T-helper 1 cell treated with Interleukin-12 subunit alpha and Interleukin-12 subunit beta and Interleukin-4 antibody, amounts not matched to agents 30 μg/mL and 1 μg/mL, for 36 hours (primary cell): ENCODE measurements around the gene ZNF579.

Experiments
- H3K27ac Mint-ChIP-seq: one replicate; pipeline ENCODE4 v1.8.0; 2021; ENCODE audit warnings: mild to moderate bottlenecking, mixed read lengths
- H3K27me3 Mint-ChIP-seq: one replicate; pipeline ENCODE4 v1.8.0; 2021; ENCODE audit warnings: low read depth, mixed read lengths
- H3K36me3 Mint-ChIP-seq: one replicate; pipeline ENCODE4 v1.8.0; 2021; ENCODE audit warnings: low read depth, mixed read lengths
- H3K4me1 Mint-ChIP-seq: one replicate; pipeline ENCODE4 v1.8.0; 2021; ENCODE audit warnings: low read depth, mixed read lengths
- H3K4me3 Mint-ChIP-seq: one replicate; pipeline ENCODE4 v1.8.0; 2021; ENCODE audit warnings: mild to moderate bottlenecking, moderate library complexity, mixed read lengths
- H3K9me3 Mint-ChIP-seq: one replicate; pipeline ENCODE4 v1.8.0; 2021; ENCODE audit warnings: mixed read lengths

Gene ZNF579

GRCh38 chr19:55580628-55581144 is at the start of gene ZNF579:
Gene ZNF579 (minus strand): TSS chr19:55580848. CDS start chr19:55579639, 1,209 bp downstream.
- Mint-ChIP-seq H3K4me3 (peak within 1 kb of the TSS; percentile 88), H3K9me3 (no peaks in the 10 kb centered on the region), H3K27ac (peak within 1 kb of the TSS; percentile 80), H3K4me1 (peaks cover 21% of the 10 kb centered on the region), H3K27me3 (peaks cover 16% of the 10 kb centered on the region), H3K36me3 (peaks cover 11% of the 10 kb centered on the region)

GRCh38 chr19:55626350-55626749 is 45.7 kb upstream of the ZNF579 start:
- Mint-ChIP-seq H3K4me3 (peak overlapping the region; percentile 75), H3K27me3 (peaks cover 5% of the 10 kb centered on the region), H3K9me3 (no peaks in the 10 kb centered on the region), H3K4me1 (peaks cover 34% of the 10 kb centered on the region), H3K36me3 (peaks cover 3% of the 10 kb centered on the region), H3K27ac (peak overlapping the region; percentile 90)

- peaks cover 5% of the 10 kb centered on the region for H3K27me3 Mint-ChIP-seq
- H3K4me3 Mint-ChIP-seq: peak overlapping the region; percentile 91
- peak overlapping the region; percentile 97 for H3K27ac Mint-ChIP-seq
- H3K9me3 Mint-ChIP-seq: no peaks in the 10 kb centered on the region
- H3K36me3 Mint-ChIP-seq: peaks cover 10% of the 10 kb centered on the region
- peaks cover 38% of the 10 kb centered on the region for H3K4me1 Mint-ChIP-seq
These were observed 44.3 kb upstream of the ZNF579 start for GRCh38 chr19:55625004-55625326.

- H3K27me3 Mint-ChIP-seq: peaks cover 5% of the 10 kb centered on the region
- H3K4me1 Mint-ChIP-seq: peaks cover 38% of the 10 kb centered on the region
- H3K27ac Mint-ChIP-seq: peak within 1 kb of the TSS; percentile 97
- peak within 1 kb of the TSS; percentile 91 for H3K4me3 Mint-ChIP-seq
- peaks cover 12% of the 10 kb centered on the region for H3K36me3 Mint-ChIP-seq
- no peaks in the 10 kb centered on the region for H3K9me3 Mint-ChIP-seq
These were observed 43.7 kb upstream of the ZNF579 start, which contains the start of gene ZNF784 for GRCh38 chr19:55624109-55625003. Gene ZNF784 (minus strand): TSS chr19:55624566. CDS start chr19:55624561, 5 bp downstream.

- peaks cover 13% of the 10 kb centered on the region for H3K36me3 Mint-ChIP-seq
- H3K9me3 Mint-ChIP-seq: no peaks in the 10 kb centered on the region
- H3K27me3 Mint-ChIP-seq: peaks cover 5% of the 10 kb centered on the region
- peaks cover 38% of the 10 kb centered on the region for H3K4me1 Mint-ChIP-seq
- H3K27ac Mint-ChIP-seq: no peak overlapping the region
- H3K4me3 Mint-ChIP-seq: no peak overlapping the region
These were observed 42.9 kb upstream of the ZNF579 start for GRCh38 chr19:55623561-55623960.

- Mint-ChIP-seq H3K9me3 (no peaks in the 10 kb centered on the region), H3K27me3 (peaks cover 4% of the 10 kb centered on the region), H3K27ac (peak overlapping the region; percentile 18), H3K36me3 (peaks cover 14% of the 10 kb centered on the region), H3K4me3 (no peak overlapping the region), H3K4me1 (peaks cover 38% of the 10 kb centered on the region)
These were observed 42.5 kb upstream of the ZNF579 start for GRCh38 chr19:55623130-55623529.

- no peaks in the 10 kb centered on the region for H3K9me3 Mint-ChIP-seq
- no peak overlapping the region for H3K4me3 Mint-ChIP-seq
- H3K4me1 Mint-ChIP-seq: peaks cover 34% of the 10 kb centered on the region
- H3K27me3 Mint-ChIP-seq: no peaks in the 10 kb centered on the region
- H3K27ac Mint-ChIP-seq: no peak overlapping the region
- peaks cover 15% of the 10 kb centered on the region for H3K36me3 Mint-ChIP-seq
These were observed 41.8 kb upstream of the ZNF579 start for GRCh38 chr19:55622242-55622969.

- Mint-ChIP-seq H3K27ac (no peak overlapping the region), H3K36me3 (peaks cover 19% of the 10 kb centered on the region), H3K27me3 (no peaks in the 10 kb centered on the region), H3K4me3 (no peak overlapping the region), H3K9me3 (no peaks in the 10 kb centered on the region), H3K4me1 (peaks cover 29% of the 10 kb centered on the region)
These were observed 41.1 kb upstream of the ZNF579 start for GRCh38 chr19:55621673-55622231.

GRCh38 chr19:55621205-55621672 is 40.6 kb upstream of the ZNF579 start:
- Mint-ChIP-seq H3K36me3 (peaks cover 21% of the 10 kb centered on the region), H3K9me3 (no peaks in the 10 kb centered on the region), H3K27me3 (no peaks in the 10 kb centered on the region), H3K27ac (no peak overlapping the region), H3K4me3 (no peak overlapping the region), H3K4me1 (peaks cover 23% of the 10 kb centered on the region)

GRCh38 chr19:55620410-55621204 is 40.0 kb upstream of the ZNF579 start:
- Mint-ChIP-seq H3K4me1 (peaks cover 19% of the 10 kb centered on the region), H3K27me3 (no peaks in the 10 kb centered on the region), H3K27ac (no peak overlapping the region), H3K36me3 (peaks cover 21% of the 10 kb centered on the region), H3K9me3 (no peaks in the 10 kb centered on the region), H3K4me3 (no peak overlapping the region)

GRCh38 chr19:55619286-55619685 is 38.6 kb upstream of the ZNF579 start:
- H3K4me3 Mint-ChIP-seq: no peak overlapping the region
- H3K9me3 Mint-ChIP-seq: no peaks in the 10 kb centered on the region
- H3K27ac Mint-ChIP-seq: no peak overlapping the region
- H3K4me1 Mint-ChIP-seq: peaks cover 13% of the 10 kb centered on the region
- no peaks in the 10 kb centered on the region for H3K27me3 Mint-ChIP-seq
- peaks cover 21% of the 10 kb centered on the region for H3K36me3 Mint-ChIP-seq

- no peaks in the 10 kb centered on the region for H3K9me3 Mint-ChIP-seq
- peaks cover 7% of the 10 kb centered on the region for H3K4me1 Mint-ChIP-seq
- no peaks in the 10 kb centered on the region for H3K27me3 Mint-ChIP-seq
- H3K36me3 Mint-ChIP-seq: peaks cover 21% of the 10 kb centered on the region
- H3K27ac Mint-ChIP-seq: no peak overlapping the region
- H3K4me3 Mint-ChIP-seq: no peak overlapping the region
These were observed 37.8 kb upstream of the ZNF579 start for GRCh38 chr19:55618426-55618825.

- H3K4me1 Mint-ChIP-seq: peaks cover 10% of the 10 kb centered on the region
- no peak overlapping the region for H3K4me3 Mint-ChIP-seq
- no peaks in the 10 kb centered on the region for H3K27me3 Mint-ChIP-seq
- peaks cover 26% of the 10 kb centered on the region for H3K36me3 Mint-ChIP-seq
- no peaks in the 10 kb centered on the region for H3K9me3 Mint-ChIP-seq
- no peak overlapping the region for H3K27ac Mint-ChIP-seq
These were observed 36.8 kb upstream of the ZNF579 start for GRCh38 chr19:55617426-55617825.
